ENCODE data around the gene ANKRD6.

- TF ChIP-seq CTCF (IDR thresholded peaks at IDR 0.05; ENCODE audit: insufficient read depth, low read length, poor library complexity, severe bottlenecking) (no peak), EZH2phosphoT487 (conservative IDR thresholded peaks at IDR 0.05; ENCODE audit: low read length) (no peak)
Observed at GRCh38 chr6:89501222-89501621, 68.3 kb downstream of the ANKRD6 start.
